Suppressor macrophage treated with lipopolysaccharide for 4 hours (primary cell): ENCODE results near the gene KMT2C.
A peak's percentile ranks its signal among the peaks of the same experiment; 100 is the strongest.
"Not testable (repeated sequence)": the region's sequence is repeated elsewhere in the genome, so short reads cannot be mapped to it uniquely, and the experiment has no call there.

Experiments used
- DNase-seq: peaks from one replicate; pipeline ENCODE4 v3.0.0-alpha.2; 2020

KMT2C gene

DNA sequence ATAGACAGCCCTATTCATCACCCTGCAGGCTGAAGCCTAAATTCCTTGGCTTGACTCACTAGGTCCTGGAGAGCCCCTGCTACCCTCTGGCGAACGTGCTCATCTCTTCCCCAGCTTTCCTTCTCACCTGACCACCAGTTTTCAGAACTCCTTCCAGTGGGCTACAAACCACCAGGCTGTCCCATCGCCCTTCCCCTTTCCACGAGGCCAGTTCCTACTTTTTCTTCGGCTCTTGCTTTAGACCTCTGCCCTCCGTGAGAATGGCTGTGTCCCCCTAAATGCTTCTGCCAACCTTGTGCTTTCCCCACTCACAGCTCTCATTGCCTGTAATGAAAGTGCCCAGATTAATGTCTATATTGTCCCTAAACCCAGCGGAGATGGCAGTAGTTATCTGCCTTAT, 5.4 kb upstream of the KMT2C start:
- DNase-seq: not testable (repeated sequence)

DNA sequence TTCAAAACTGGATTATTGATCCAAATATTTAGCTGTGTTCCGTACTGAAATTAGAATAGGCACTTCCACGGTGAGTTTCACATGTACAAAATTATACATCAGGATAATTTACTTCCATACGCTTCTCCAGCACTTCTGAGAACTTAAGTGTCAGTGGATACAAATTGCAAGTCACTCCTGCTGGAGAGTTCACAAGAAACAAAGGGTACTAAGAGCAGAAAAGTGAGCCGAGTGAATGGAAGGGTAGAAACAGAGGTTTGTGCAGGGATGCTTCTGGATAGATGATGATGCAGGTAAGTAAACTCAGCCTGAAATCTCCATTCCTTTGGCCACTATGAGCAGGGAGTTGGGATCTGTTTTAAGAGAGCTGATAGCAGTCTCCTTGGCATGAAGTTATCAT, 2.2 kb upstream of the KMT2C start:
- DNase-seq: not testable (repeated sequence)

DNA sequence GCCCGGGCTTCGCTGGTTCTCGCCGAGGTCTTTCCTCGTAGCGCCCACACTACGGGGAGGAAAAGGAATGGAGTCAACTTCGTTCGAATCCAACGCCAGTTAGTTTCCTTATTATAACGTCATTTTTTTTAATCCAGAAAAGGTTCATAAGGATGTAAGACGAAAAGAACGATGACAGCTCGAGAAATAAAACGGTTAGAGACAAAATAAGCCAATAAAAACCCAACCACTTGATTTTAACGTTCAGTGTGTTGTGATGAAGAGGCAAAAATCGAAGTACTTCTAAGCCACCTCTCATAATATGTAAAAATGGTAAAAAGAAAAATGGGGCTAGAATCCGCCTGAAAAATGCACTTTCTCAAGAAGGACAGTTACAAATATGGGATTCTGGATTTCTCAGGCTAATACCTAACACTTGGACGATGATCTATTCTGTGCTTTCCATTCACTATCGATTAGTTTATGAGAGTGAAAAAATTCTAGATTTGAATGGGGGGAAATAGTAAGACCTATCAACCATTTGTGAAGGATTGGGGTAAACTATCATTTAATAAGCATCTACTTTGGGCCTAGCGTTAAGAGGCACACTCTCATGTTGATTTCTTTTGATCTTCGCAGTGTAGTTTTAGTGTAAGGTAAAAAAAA, 1.2 kb upstream of the KMT2C start:
- DNase-seq: not testable (repeated sequence)

DNA sequence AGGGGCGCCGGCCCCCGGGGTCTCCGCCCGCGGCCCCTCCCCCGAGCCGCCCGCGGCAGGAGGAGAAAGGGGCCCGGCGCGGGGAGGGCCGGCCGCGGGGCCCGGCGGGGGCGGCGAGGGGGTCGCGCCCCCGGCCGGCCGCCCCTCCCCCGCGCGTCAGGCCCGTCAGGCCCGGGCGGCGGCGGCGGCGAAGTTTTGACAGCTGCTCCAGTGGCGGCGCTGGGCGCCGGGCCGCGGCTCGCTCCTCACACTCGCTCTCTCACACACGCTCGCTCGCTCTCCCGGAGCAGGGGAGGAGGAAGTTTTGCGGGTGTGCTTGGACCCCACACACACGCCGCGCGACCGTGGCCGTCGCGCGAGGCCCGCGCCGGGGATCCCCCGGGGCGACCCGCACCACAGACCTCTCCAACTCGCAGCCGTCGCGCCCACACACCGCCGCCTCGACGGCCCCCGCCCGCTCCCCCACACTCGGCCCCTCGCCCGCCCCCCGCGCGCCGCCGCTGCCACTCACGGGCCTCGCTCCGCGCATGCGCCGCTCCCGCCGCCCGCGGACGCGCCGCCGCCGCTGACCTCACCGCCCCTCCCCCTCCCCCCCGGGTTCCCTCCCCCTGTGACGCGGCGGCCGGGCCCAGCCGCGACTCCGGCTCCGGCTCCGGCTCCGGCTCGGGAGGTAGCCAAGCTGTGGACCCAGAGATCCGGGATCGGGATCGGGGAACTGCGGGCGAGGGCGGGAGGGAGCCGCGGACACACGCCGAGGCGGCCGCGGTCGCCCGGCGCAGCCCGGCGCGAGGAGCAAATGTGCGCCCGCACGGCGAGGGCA, 518 bp upstream of the KMT2C start:
- peak; percentile 97 for DNase-seq

DNA sequence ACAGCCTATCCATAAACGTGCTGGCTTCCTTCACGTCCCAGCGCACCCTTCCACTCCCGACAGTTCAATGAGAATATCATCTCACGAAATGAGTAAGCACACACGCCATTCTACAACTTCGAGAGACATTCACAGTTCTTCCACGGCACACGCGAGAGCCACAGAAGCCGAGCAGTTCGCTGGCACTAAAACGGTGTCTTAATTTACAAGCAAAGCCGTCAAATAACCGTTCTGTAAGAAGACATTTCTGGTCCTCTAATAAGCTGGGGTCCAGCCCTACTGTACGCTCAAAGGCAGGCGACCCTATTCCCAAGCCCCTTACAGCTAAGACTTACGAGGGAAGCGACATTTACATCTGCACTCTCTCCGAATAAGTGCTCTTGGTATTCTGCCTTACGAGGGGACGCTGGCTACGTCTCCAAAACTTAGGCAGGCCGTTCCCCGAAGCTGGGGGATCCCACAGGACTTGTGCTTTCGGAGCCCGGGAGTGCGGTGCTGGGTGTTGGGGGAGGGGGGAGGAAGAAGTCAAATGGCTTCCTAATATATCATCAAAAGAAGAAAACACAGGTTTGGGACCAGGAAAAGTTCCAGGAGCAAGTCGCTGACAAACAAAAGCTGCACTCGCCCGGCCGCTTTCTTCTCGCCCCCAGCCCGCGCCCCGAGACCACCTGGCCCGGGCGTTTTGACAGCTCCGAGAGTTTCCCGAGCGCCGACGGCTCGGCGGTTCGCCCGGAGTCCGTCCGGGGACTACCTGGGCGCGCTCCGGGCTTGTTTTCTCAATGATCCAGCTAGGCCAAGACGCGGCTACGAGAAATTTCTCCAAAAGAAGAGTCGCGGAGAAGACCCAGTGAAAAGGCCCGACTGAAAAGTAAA, 1.1 kb downstream of the KMT2C start:
- DNase-seq: peak; percentile 49

DNA sequence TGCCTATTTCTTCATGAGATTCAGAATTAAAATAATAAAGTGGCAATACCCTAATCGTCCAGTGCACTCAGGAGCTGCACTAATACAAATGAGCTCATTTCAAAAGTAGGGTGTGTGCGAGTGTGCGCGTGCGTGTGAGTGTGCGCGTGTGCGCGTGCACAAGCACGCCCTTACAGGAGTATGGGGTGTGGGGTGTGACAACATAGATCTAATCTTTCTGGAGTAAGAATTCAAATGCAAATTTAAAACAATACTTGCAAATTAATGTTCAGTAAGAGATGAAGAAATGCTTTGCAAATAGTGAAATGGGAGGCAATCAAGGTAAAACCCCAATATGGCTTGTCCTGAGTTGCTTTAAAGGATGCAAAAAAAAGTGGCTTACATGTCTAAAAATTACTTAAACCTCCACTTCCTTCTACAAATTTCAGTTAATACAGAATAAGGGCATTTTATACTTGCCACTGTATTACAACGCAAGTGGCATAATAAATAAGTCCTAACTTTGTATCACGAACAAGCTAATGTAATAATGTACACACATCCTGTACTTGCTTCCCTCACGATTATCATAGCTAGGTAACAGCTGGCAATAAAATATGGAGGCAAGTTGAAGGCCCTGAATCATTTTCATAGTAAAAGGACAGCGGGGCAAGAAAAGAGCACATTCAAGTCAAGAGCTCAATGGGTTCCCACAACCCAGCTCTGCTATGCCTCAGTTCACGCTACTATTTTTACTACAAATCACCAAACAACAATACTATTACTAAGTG, 1.9 kb downstream of the KMT2C start:
- peak; percentile 33 for DNase-seq

DNA sequence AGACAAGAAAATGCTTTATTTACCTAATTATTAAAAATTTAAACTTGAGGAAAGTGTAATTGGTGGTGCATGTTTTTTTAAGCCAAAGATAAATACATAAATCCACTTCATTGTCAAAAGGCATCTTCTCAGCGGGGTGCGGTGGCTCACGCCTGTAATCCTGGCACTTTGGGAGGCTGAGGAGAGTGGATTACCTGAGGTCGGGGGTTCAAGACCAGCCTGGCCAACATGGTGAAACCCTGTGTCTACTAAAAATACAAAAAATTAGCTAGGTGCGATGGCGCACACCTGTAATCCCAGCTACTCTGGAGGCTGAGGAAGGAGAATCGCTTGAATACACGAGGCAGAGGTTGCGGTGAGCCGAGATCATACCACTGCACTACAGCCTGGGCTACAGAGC, 3.1 kb downstream of the KMT2C start:
- DNase-seq: not testable (repeated sequence)

DNA sequence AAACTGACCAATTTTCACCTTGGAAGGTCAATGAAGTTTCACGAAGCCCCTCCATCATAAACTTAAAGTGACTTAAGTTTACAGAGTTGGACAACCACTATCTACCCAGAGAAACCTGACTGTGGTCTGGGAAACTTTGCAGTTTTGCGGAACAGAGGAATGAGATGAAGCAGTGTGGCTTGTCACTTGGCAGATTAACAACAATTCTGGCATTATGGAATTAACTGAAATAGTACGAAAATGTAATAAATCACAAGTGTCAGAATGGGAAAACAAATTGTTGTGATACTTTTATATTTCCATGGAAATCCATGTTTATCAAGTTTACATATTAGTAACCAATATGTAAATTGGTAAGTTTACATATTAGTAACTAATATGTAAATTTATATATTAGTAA, 4.9 kb downstream of the KMT2C start:
- DNase-seq: no peak

DNA sequence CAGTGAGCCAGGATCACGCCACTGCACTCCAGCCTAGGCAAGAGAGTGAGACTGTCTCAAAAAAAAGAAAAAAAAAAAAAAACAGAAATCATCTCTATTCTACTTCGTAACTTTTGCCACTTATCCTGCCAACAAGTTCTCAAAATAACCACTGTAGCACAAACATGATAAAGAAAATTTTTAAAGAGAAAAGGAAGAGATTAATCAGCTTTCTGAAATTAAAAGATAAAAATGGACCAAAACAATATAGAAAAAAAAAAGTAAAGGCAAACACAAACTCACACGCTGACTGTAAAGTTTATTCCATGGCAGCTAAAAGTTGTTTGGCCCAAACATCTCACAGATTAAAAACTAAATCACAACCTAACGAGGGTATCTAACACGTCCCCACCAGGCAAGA, 5.7 kb downstream of the KMT2C start:
- not testable (repeated sequence) for DNase-seq

DNA sequence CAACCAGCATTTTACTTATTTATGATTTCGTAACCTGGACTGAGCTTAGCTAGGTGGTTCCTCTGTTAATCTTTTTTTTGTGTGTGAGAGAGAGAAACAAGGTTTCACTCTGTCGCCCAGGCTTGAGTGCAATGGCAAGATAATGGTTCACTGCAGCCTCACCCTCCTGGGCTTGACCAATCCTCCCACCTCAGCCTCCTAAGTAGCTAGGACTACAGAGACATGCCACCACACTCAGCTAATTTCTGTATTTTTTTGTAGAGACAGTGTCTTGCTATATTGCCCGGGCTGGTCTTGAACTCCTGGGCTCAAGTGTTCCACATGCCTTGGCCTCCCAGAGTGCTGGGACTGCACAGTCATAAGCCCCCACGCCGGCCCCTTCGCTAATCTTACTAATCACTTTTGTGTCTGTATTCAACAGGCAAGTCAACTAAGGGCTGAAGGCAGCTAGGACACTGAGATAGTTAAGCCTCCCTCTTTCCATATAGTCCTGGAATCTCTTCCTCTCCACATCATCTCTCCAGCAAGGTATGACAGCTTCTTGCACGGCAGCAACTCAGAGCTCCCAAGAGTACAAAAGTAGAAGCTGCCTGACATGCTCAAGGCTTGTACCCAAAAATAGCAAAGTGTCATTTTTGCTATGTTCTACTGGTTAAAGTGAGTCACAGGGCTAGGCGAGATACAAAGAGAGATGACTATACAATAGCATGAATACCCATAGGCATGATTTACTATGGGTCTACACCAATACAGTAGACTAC, 11.3 kb downstream of the KMT2C start:
- DNase-seq: peak; percentile 32

DNA sequence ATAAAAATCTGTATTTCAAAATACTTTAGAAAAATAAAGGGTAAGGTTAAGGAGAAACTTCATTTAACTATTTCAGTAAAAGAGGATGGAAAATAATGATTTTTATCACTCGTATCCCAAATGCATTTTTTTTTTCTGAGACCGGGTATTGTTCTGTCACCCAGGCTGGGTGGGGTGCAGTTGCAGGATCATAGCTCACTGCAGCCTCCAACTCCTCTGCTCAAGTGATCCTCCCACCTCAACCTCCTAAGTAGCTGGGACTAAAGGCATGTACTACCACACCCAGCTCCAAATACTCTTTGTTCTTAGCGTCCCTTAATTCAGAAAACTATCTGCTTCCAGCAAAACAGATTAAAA, 11.8 kb downstream of the KMT2C start:
- no peak for DNase-seq

DNA sequence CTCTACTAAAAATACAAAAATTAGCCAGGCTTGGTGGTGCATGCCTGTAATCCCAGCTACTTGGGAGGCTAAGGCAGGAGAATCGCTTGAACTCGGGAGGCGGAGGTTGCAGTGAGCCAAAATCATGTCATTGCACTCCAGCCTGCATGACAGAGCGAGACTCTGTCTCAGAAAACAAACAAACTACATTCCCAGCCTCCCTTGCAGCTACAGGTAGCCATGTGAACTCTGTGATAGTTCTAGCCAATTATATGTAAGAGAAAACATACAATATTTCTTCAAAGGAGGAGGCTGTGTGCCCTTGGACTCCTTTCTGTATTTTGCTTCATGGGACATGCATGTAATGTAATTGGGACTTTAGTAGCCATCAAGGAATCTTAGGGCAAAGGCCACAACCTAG, 12.6 kb downstream of the KMT2C start:
- not testable (repeated sequence) for DNase-seq

DNA sequence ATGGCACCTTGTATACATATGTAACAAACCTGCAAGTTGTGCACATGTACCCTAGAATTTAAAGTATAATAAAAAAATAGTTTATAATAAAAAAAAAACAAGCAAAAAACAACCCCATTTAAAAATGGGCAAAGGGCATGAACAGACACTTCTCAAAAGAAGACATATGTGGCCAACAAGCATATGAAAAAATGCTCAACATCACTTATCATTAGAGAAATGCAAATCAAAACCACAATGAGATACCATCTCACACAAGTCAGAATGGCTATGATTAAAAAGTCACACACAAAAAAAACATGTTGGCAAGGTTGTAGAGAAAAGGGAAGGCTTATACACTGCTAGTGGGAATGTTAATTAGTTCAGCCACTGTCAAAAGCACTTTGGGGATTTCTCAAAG, 14.9 kb downstream of the KMT2C start:
- not testable (repeated sequence) for DNase-seq

DNA sequence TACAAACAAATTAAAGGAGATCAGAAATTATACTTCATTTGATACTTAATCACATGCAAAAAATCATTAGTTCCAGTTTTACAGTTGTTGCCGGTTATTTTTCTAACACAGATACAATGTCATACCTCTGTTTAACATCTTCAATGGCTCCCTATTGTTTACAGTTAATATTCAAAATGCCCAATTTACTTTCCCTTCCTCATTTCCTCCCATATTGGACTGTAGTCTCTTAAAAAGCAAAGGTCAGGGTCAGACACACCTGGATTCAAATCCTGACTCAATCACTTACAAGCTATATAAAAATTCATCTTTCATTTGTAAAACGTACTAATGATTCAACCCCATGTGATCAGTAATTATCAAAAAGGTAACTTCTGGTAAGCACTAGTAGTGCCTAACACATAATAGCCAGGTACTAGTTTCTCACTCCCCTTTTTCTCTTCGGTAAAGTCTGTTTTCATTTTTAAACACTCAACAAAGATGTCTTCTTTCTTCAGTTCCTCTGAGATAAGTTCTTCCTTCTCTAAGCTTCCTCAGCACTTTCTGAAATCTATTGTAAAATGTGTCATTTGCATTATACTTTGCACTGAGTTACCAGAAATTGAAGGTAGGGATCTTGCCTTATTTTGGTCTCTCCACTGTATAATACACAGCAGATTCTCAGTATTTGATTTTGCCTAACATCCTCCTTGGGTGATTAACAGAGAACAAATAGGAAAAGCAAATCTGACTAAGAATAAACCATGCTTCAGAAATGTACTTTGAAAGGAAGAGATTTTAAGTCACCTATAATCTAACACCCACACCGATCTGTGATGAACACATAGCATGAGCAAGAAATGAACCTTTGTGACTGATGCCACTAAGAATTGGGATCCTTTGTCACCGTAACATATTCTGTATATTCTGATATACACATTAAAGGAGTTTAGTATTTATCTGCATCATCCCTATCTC, 16.1 kb downstream of the KMT2C start:
- no peak for DNase-seq

DNA sequence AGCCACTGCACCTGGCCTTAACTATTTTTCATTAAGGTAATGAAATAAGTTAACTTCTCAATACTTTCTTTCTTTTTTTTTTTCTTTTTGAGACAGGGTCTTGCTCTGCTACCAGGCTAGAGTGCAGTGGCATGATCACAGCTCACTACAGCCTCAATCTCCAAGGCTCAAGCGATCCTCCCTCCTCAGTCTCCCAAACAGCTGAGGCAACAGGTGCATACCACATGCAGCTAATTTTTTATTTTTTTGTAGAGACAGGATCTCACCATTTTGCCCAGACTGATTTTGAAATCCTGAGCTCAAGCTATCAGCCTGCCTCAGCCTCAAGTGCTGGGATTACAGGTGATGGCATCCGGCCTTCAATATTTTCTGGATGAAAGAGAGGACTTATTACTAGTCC, 21.0 kb downstream of the KMT2C start:
- DNase-seq: no peak

DNA sequence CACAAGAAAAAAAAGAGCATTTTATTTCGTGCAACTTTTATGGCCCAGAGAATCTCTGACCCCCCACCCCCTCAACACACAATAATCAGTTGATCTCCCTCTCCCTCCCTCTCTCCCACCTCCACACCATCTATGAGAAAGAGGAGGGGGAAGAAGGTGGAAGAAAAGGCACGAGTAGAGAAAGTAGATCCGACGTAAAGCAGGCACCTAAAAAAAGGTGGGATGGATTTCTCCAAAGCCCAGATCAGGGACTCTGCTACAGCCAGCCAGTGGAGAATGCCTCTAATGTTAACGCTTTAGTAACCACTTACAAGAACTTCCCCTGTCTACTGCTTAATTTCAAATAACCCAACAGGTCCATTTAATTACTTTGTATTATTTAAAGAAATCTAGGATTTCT, 24.4 kb downstream of the KMT2C start:
- DNase-seq: no peak

DNA sequence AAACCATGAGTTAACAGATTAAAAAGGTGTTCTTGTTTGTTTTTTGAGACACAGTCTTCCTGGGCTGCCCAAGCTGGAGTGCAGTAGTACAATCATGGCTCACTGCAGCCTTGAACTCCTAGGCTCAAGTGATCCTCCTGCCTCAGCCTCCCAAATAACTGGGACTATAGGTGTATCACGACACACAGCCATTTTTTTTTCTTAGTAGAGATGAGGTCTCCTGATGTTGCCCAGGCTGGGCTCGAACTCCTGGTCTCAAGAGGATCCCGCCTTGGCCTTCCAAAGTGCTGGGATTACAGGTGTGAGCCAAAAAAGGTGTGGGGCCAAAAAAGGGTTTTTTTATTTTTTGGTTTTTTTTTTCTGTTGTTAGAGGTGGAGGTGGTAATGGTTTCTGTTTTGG, 29.3 kb downstream of the KMT2C start:
- no peak for DNase-seq

DNA sequence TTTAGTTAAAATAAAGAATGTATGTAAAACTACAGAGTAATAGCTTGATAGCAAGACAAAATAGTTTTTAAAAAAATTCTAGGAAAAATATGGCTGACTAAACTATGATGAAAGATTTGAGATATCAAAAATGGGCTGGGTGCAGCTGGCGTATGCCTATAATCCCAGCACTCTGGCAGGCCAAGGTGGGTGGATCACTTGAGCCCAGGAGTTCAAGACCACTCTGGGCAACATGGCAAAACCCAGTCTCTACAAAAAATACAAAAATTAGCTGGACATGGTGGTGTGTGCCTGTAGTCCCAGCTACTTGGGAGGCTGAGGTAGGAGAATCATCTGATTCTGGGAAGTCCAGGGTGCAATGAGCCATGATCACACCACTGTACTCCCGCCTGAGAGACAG, 29.8 kb downstream of the KMT2C start:
- not testable (repeated sequence) for DNase-seq

DNA sequence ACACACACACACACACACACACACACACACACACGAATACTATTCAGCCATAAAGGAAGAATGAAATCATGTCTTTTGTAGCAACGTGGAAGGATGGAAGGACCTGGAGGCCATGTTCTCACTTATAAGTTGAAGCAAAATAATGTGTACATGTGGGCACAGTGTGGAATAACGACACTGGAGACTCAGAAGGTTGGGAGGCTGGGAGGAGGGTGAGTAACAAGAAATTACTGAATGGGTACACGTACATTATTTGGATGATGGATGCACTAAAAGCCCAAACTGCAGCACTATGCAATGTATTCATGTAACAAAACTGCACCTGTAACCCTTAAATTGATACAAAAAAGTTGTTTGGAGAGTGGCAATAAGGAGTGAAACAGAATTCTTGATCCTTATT, 32.1 kb downstream of the KMT2C start:
- no peak for DNase-seq

DNA sequence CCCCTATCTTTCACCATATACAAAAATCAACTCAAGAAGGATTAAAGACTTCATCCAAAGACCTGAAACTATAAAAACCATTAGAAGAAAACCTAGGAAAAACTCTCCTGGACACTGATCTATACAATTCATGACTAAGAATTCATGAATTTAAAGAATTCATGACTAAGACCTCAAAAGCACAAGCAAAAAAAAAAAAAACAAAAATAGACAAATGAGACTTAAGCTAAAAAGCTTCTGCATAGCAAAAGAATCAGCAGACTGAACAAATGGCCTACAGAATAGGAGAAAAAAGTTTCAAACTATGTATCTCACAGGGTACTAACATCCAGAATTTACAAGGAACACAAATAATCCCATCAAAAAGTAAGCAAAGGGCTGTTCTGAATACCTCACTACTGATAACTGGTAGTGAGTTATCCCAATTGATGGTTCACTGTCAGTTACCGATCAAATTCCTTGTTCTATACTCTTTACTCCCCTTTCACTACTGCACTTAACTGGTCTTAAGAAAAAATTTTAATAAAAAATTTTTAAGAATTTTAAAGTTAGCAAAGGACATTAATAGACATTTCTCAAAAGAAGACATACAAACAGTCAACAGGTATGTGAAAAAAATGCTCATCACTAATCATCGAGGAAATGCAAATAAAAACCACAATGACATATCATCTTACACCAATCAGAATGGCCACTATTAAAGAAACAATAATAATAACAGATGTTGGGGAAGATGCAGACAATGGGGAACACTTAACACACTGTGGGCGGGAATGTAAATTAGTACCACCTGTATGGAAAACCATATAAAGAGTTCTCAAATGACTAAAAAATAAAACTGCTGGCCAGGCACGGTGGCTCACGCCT, 33.2 kb downstream of the KMT2C start:
- no peak for DNase-seq
